ENCODE measurements around the gene PRAC2. TPM values are rescaled to one million over a fixed set of nuclear protein-coding genes. Genes with fewer than 3 reads are reported as not detected.
"Not testable (repeated sequence)": the region's sequence is repeated elsewhere in the genome, so short reads cannot be mapped to it uniquely, and the experiment has no call there.

The PRAC2 gene
- total RNA-seq, 1 donor from 2014 or later, result not detected

DNA sequence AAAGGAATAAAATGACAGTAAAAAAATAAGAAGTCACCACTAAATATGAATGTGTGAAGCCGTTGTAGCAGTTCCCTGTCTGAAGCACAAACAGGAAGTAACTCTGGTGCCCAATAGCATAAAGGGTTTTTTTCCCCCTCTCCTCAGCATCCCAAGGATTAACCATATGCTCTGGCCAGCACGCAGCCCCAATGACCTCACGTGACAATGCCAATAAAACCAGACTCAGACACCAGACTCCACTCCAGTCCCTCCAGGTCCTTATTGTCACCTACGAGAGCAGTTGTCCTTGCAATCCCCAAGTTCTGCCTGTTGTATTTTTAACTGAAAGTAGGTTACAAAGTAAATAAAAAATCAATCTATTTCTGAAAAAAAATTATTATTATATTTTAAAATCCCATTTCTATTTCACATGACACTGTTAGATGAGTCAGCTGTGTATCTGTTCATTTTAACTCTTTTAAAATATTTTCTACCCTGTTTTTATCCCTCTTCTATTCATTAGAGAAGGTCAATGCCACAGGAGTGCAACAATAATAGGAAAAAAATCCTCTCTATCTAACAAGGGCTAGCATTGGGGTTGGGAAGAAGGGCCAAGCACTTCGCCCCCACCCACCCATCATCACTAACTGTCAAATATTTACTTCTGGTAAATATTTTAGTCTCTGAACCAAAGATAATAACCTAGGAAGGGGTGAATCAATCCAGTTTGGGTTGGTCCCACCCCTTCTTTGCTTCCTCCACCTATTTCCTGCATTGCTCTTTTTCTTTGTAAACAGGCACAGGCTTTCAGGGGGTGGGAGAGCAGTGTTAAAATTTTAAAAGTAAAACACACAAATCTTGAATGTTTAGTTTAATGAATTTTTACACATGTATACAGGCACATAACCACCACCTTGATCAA is 7.2 kb upstream of the PRAC2 start:
- H3K4me3 Mint-ChIP-seq (ENCODE audit: low read depth), result no peak overlapping the region
- intact Hi-C loops (cut with micrococcal nuclease), result loop anchor here (5.0 kb wide), 1 partner anchor 282 kb away; the partner anchor contains the start of gene IGF2BP1

GRCh38 chr17:48716549-48716948 is 6.4 kb upstream of the PRAC2 start:
- not testable (repeated sequence) for H3K9me3 Mint-ChIP-seq; H3K4me3 Mint-ChIP-seq (ENCODE audit: low read depth); H3K36me3 Mint-ChIP-seq (ENCODE audit: low read depth); H3K4me1 Mint-ChIP-seq (ENCODE audit: low read depth); DNase-seq (ENCODE audit: low spot score); H3K27ac Mint-ChIP-seq
- peaks cover 72% of the 10 kb centered on the region for H3K27me3 Mint-ChIP-seq (ENCODE audit: low read depth)
- intact Hi-C loops (cut with micrococcal nuclease), result loop anchor here (5.0 kb wide), 1 partner anchor 281 kb away; the partner anchor contains the start of gene IGF2BP1

More for the DNA sequence above, 7.2 kb upstream of the PRAC2 start:
- no peak for DNase-seq (ENCODE audit: low spot score)
- Mint-ChIP-seq H3K27ac (no peak overlapping the region), H3K36me3 (ENCODE audit: low read depth) (no peaks in the 10 kb centered on the region), H3K9me3 (no peaks in the 10 kb centered on the region), H3K27me3 (ENCODE audit: low read depth) (peaks cover 72% of the 10 kb centered on the region), H3K4me1 (ENCODE audit: low read depth) (peaks cover 5% of the 10 kb centered on the region)

GRCh38 chr17:48717367-48718226 is 5.4 kb upstream of the PRAC2 start:
- H3K4me1 Mint-ChIP-seq (ENCODE audit: low read depth), result peaks cover 5% of the 10 kb centered on the region
- no peaks in the 10 kb centered on the region for H3K36me3 Mint-ChIP-seq (ENCODE audit: low read depth)
- DNase-seq (ENCODE audit: low spot score), result no peak

DNA sequence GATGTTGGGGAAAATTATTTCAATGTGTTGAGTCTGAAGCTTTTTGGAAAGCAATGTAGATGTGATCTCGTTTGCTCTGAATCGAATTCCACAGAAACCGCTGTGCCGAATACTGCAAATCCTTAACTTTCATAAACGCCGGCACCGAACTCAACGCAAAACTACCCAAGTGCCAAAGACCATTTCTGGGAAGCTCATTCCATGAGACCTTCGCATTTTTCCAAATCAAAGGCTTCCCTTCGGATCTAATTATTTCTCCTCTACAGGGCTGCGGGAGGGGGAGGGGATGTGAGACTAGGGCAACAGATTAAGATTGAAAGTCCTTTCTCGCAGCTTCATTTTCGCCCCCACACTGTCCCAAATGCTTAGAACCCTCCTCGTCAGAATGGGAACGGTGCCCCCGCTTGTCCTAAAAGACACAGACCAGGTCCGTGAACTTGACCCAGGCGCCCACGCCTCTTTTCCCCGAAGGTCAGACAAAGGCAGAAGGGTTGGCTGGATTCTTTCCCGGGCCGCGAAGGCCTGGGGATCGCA is 4.7 kb upstream of the PRAC2 start:
- Mint-ChIP-seq H3K36me3 (ENCODE audit: low read depth) (no peaks in the 10 kb centered on the region), H3K9me3 (no peaks in the 10 kb centered on the region), H3K27me3 (ENCODE audit: low read depth) (peaks cover 80% of the 10 kb centered on the region), H3K4me1 (ENCODE audit: low read depth) (peaks cover 5% of the 10 kb centered on the region), H3K27ac (no peak overlapping the region), H3K4me3 (ENCODE audit: low read depth) (no peak overlapping the region)
- intact Hi-C loops (cut with micrococcal nuclease), result loop anchor here (5.0 kb wide), 1 partner anchor 279 kb away; the partner anchor contains the start of gene IGF2BP1
- no peak for DNase-seq (ENCODE audit: low spot score)

More at GRCh38 chr17:48717367-48718226, 5.4 kb upstream of the PRAC2 start:
- peaks cover 76% of the 10 kb centered on the region for H3K27me3 Mint-ChIP-seq (ENCODE audit: low read depth)
- H3K4me3 Mint-ChIP-seq (ENCODE audit: low read depth), result no peak overlapping the region
- H3K27ac Mint-ChIP-seq, result no peak overlapping the region
- no peaks in the 10 kb centered on the region for H3K9me3 Mint-ChIP-seq
- intact Hi-C loops (cut with micrococcal nuclease), result loop anchor here (5.0 kb wide), 1 partner anchor 280 kb away; the partner anchor contains the start of gene IGF2BP1

DNA sequence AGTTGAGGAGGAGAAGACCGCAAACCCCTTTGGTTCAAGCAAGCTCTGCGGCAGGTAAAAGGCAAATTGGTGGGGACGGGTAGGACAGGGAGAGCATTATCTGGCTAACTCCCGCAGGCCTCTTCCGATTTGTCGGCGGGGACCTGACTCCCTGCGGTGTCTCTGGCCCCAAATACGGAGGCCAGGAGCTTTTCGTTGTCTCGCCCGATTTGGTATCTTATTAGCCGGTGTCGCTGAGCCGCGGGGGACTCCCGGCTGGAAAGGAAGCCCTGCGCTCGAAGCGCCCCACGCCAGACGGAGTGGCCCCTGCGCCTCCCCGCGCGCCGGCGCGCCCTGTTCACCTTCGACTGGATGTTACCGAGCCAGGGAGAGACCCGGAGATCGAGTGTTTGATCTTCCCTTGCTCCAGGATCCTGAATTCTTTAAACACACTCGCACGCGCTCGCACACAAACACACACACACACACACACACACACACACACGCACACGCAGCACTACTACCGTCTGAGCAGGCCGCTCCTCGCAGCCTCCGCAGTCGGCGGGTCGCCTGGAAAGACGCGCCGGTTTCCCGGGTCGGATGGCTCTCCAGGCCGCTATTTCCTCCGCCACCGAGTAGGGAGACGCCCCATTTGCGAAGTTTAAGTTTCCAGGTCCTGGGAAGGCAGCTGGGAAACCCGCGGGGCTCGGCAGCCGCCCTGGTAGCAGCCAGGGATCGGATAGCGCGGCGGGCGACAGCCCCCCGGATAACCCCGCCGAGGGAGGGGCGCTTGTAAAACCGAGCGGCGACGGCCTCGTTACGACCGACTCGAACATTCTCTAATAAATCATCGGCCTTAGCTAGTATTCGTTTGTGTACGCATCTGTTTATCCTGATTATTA is 4.0 kb upstream of the PRAC2 start:
- H3K9me3 Mint-ChIP-seq, result no peaks in the 10 kb centered on the region
- no peak overlapping the region for H3K4me3 Mint-ChIP-seq (ENCODE audit: low read depth)
- intact Hi-C loops (cut with micrococcal nuclease), result loop anchor here (5.0 kb wide), 1 partner anchor 278 kb away; the partner anchor contains the start of gene IGF2BP1
- no peak for DNase-seq (ENCODE audit: low spot score)
- H3K27ac Mint-ChIP-seq, result no peak overlapping the region
- H3K36me3 Mint-ChIP-seq (ENCODE audit: low read depth), result no peaks in the 10 kb centered on the region
- H3K27me3 Mint-ChIP-seq (ENCODE audit: low read depth), result peaks cover 82% of the 10 kb centered on the region
- peaks cover 9% of the 10 kb centered on the region for H3K4me1 Mint-ChIP-seq (ENCODE audit: low read depth)

GRCh38 chr17:48719642-48720265 is 3.2 kb upstream of the PRAC2 start:
- DNase-seq (ENCODE audit: low spot score), result no peak
- Mint-ChIP-seq H3K36me3 (ENCODE audit: low read depth) (no peaks in the 10 kb centered on the region), H3K27ac (no peak overlapping the region), H3K4me1 (ENCODE audit: low read depth) (peaks cover 13% of the 10 kb centered on the region), H3K4me3 (ENCODE audit: low read depth) (no peak overlapping the region), H3K9me3 (no peaks in the 10 kb centered on the region), H3K27me3 (ENCODE audit: low read depth) (peaks cover 82% of the 10 kb centered on the region)
- intact Hi-C loops (cut with micrococcal nuclease), result loop anchor here (5.0 kb wide), 3 partner anchors 278 to 1248 kb away; partner anchors contain the start of genes DLX4, IGF2BP1 and NGFR

DNA sequence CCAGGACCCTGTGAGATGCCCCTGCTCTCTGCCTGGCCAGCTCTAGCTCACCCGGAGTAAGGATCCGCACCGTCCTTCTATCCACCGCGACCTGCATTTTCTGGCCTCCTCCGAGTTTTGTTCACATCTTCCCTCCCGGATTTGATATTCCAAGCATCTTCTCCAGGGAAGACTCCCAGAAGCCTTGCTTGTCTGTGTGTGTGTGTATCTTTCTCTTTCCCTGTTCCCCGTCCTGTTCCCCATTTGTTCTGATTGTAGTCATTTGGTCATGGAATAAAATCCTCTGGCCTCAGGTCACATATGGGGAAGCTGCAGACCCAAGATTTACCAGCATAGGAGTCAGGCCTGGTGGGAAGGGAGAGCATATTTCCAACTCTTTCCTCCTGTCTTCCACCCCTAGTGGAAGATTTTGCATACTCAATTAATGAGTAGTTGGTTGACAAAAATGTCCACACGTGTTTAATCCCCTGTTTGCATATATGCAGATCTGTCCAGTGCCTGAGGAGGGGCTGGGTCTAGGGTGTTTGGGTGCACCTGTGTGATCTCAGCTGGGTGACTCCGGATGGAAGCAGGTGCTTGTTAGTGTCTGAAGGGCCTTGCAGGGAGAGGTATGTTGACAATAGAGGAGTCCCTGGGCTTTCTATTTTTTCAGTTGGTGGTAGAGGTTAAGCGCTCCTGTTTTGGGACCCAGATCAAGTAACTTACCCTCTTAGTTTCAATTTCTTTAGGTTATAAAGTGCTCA is 2.5 kb upstream of the PRAC2 start:
- H3K4me3 Mint-ChIP-seq (ENCODE audit: low read depth), result no peak overlapping the region
- peaks cover 13% of the 10 kb centered on the region for H3K4me1 Mint-ChIP-seq (ENCODE audit: low read depth)
- no peaks in the 10 kb centered on the region for H3K36me3 Mint-ChIP-seq (ENCODE audit: low read depth)
- intact Hi-C loops (cut with micrococcal nuclease), result loop anchor here (5.0 kb wide), 2 partner anchors 777 to 1247 kb away; partner anchors contain the start of genes DLX4 and NGFR
- no peak for DNase-seq (ENCODE audit: low spot score)
- H3K9me3 Mint-ChIP-seq, result no peaks in the 10 kb centered on the region
- peaks cover 83% of the 10 kb centered on the region for H3K27me3 Mint-ChIP-seq (ENCODE audit: low read depth)
- peak overlapping the region; percentile 50 for H3K27ac Mint-ChIP-seq

DNA sequence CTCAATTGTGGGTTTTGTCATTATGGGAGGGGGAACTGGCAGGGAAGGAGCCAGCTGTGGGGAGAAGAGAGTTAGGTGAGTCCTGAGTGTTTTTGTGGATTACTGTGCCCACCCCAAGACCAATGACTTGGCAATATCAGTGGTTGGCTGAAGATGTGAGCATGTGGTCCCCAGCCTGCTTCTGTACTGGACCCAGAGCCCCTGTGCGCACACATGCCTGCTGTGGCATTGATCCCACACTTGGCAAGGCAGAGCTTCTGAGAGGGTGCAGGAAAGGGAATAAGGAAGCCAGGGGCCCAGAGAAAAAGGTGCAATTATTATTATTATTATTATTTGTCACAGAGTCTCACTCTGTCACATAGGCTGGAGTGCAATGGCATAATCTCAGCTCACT is 2.0 kb upstream of the PRAC2 start:
- Mint-ChIP-seq H3K4me1 (ENCODE audit: low read depth) (peaks cover 13% of the 10 kb centered on the region), H3K27ac (no peak overlapping the region), H3K4me3 (ENCODE audit: low read depth) (no peak overlapping the region), H3K27me3 (ENCODE audit: low read depth) (peaks cover 85% of the 10 kb centered on the region), H3K36me3 (ENCODE audit: low read depth) (no peaks in the 10 kb centered on the region), H3K9me3 (no peaks in the 10 kb centered on the region)
- DNase-seq (ENCODE audit: low spot score), result no peak
- intact Hi-C loops (cut with micrococcal nuclease), result loop anchor here (5.0 kb wide), 2 partner anchors 776 to 1246 kb away; partner anchors contain the start of genes DLX4 and NGFR

DNA sequence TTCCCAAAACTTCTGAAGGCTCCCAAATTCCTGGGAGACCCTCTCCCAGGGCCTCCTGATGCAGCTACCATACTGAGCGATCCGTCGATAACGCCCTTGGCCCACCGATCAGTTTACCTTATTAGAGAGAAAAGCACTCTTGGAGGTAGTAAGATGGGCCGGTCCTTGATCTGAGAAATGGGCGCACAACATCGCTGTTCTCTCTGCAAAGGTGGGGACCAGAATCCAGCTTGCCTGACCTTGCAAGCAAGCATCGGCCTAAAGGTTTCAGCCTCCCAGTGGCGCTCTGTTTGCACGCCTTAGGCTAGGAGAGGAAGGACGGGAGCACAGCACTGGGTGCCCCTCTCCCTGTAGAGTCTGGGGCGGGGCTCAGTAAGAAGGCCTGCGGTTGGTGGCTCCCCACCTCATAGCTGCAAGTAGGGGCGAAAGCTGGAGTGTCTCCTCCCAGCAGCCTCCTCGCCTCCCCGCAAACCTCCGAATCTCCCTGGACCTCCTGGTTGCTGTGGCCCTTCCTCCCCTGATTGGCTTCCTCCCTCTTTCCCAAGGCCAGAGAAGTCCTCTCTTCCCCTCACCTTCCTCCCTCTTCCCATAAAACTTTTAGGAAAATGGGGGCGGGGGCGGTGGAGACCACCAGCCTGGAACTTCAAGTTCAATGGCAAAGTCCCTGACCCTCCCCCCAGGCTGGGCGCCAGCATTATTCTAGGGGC is 631 bp upstream of the PRAC2 start, which contains the start of gene PRAC1:
TSS of gene PRAC1 (minus strand) at position 318 of the 707 bp plus-strand sequence. CDS start at position 192, 126 bp downstream.
- Mint-ChIP-seq H3K9me3 (no peaks in the 10 kb centered on the region), H3K4me1 (ENCODE audit: low read depth) (peaks cover 15% of the 10 kb centered on the region), H3K27me3 (ENCODE audit: low read depth) (peaks cover 88% of the 10 kb centered on the region), H3K36me3 (ENCODE audit: low read depth) (no peaks in the 10 kb centered on the region), H3K4me3 (ENCODE audit: low read depth) (no peak within 1 kb of the TSS), H3K27ac (no peak within 1 kb of the TSS)
- intact Hi-C loops (cut with micrococcal nuclease), result loop anchor here (5.0 kb wide), 2 partner anchors 775 to 1245 kb away; partner anchors contain the start of genes DLX4 and NGFR
- no peak for DNase-seq (ENCODE audit: low spot score)
